ENCODE measurements around the gene ZBTB48. TPM values are rescaled to one million over a fixed set of nuclear protein-coding genes. Genes with fewer than 3 reads are reported as not detected.

ZBTB48 gene
- total RNA-seq, 2 donors from 2014 or later, result 20.7 to 28.9 TPM

DNA sequence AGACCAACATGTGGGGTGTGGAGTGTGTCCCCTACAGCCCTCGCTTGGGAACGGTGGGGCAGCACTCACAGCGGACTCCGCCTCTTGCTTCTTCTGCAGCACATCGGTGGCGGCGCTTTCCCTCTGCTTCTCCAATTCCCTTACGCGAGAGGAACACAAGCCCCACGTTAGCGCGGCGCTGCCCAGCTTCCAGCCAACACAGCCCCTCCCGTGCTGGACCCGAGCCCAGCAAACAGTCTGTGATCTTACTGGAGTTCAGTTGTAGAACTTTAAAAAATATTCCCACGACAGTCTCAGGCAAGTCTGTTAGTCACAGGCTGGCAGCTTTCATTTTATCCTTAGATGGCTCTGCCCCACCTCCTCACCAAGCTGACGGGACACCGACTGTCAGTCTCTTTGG, 58.4 kb downstream of the ZBTB48 start:
- TF ChIP-seq, protein P1, sequence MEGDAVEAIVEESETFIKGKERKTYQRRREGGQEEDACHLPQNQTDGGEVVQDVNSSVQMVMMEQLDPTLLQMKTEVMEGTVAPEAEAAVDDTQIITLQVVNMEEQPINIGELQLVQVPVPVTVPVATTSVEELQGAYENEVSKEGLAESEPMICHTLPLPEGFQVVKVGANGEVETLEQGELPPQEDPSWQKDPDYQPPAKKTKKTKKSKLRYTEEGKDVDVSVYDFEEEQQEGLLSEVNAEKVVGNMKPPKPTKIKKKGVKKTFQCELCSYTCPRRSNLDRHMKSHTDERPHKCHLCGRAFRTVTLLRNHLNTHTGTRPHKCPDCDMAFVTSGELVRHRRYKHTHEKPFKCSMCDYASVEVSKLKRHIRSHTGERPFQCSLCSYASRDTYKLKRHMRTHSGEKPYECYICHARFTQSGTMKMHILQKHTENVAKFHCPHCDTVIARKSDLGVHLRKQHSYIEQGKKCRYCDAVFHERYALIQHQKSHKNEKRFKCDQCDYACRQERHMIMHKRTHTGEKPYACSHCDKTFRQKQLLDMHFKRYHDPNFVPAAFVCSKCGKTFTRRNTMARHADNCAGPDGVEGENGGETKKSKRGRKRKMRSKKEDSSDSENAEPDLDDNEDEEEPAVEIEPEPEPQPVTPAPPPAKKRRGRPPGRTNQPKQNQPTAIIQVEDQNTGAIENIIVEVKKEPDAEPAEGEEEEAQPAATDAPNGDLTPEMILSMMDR (IDR thresholded peaks at IDR 0.05), result no peak
- peak; percentile 81 for ATAC-seq (ENCODE audit: insufficient number of reproducible peaks, low FRiP score, low read depth)
- DNase-seq (ENCODE audit: low spot score), result peak; percentile 86
- Histone ChIP-seq H3K4me1 (ENCODE audit: control insufficient read depth in 1 of 2, low read depth in 2 of 2) (peaks cover 5 to 17% of the 10 kb centered on the region in 2 donors), H3K27ac (peak overlapping the region; percentile 64 to 68), H3K36me3 (peaks cover 33% of the 10 kb centered on the region), H3K4me3 (peak overlapping the region; percentile 34), H3K9me3 (no peaks in the 10 kb centered on the region), H3K27me3 (replicated peaks; ENCODE audit: insufficient read depth) (no peaks in the 10 kb centered on the region)

Other genes with a start within 250 kb of the ZBTB48 start
- gene ACOT7, start 186.2 kb upstream of the ZBTB48 start, total RNA-seq, result 10 to 100 TPM; 23.7 to 33.0 TPM
- gene HES2, start 160.1 kb upstream of the ZBTB48 start, total RNA-seq, result not detected
- gene ESPN, start 155.2 kb upstream of the ZBTB48 start, total RNA-seq, result not detected
- gene TNFRSF25, start 113.8 kb upstream of the ZBTB48 start, total RNA-seq, result 10 to 100 TPM in 1 of 2 donors, 1 to 10 TPM in 1; 9.5 to 48.2 TPM
- gene PLEKHG5, start 88.3 kb upstream of the ZBTB48 start, total RNA-seq, result 10 to 100 TPM; 23.4 to 32.9 TPM
- gene NOL9, start 25.5 kb upstream of the ZBTB48 start, total RNA-seq, result 10 to 100 TPM; 15.3 to 38.9 TPM
- gene TAS1R1, start 24.7 kb upstream of the ZBTB48 start, total RNA-seq, result under 1 TPM in 1 of 2 donors, not detected in 1; 0.81 TPM
- 100 to 1,000 TPM; 142 to 156 TPM for gene KLHL21, start 22.9 kb downstream of the ZBTB48 start, total RNA-seq
- gene PHF13, start 33.7 kb downstream of the ZBTB48 start, total RNA-seq, result 10 to 100 TPM; 14.6 to 17.7 TPM
- 10 to 100 TPM; 14.1 to 18.7 TPM for gene THAP3, start 44.9 kb downstream of the ZBTB48 start, total RNA-seq
- 10 to 100 TPM; 19.4 to 40.4 TPM for gene DNAJC11, start 121.8 kb downstream of the ZBTB48 start, total RNA-seq
- 100 to 1,000 TPM; 105 to 113 TPM for gene CAMTA1, start 205.5 kb downstream of the ZBTB48 start, total RNA-seq

All from thoracic aorta (tissue), 2 donors.